ENCODE results near the gene CHPF2. TPM values are rescaled to one million over a fixed set of nuclear protein-coding genes. Genes with fewer than 3 reads are reported as not detected.

The CHPF2 gene
- total RNA-seq, 4 donors from 2014 or later = 34.5 to 58.5 (median 40.2) TPM

DNA sequence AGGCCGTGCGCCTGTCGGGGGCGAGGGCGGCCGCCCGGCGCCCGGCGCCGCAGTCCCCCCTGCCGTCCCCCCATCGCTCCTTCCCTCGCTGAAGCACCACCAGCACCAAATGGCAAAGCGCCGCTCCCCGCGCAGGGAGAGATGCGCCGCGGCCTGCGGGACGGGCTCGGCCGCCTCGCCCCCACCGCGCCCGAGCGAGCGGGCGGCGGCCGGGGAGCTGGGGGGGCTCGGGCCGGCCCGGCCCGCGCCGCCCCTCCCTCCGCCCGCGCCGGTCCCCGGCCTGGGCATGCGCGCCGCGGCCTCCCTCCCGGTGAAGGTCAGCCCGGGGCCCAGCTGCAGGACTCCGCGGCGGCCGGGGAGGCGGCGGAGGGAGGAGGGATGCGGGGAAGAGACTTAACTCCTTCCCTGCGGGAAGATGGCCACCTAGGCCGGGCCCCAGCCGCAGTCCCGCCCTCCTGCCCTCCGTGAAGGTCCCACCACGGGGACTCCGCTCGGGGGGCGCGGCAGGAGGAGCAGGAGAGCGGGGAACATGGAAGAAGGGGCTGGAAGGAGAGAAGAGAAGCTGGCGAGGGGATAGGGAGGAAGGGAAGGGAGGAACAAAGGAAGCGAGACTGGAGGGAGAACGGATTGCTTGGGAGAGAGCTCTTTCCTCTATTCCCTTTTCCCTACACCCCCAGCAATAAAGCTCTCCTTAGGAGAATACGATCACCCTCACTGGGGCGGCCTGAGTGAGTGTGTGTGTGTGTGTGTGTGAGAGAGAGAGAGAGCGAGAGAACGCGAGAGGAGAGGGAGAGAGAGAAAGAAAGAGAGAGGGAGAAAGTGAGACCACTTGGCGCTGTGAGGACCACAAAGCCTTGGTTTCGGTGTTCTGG, 19.6 kb downstream of the CHPF2 start:
- no peaks in the 10 kb centered on the region for H3K9me3 ChIP-seq
- DNase-seq (ENCODE audit: low spot score in 2 of 2) = peak; percentile 45 to 50
- no peaks in the 10 kb centered on the region for H3K36me3 ChIP-seq
- TF ChIP-seq POLR2A (IDR thresholded peaks at IDR 0.05) (peak in 1 of 2 donors; percentile 6), EP300 (IDR thresholded peaks at IDR 0.05) (peak in 1 of 2 donors; percentile 68)
- TF ChIP-seq, protein P1, sequence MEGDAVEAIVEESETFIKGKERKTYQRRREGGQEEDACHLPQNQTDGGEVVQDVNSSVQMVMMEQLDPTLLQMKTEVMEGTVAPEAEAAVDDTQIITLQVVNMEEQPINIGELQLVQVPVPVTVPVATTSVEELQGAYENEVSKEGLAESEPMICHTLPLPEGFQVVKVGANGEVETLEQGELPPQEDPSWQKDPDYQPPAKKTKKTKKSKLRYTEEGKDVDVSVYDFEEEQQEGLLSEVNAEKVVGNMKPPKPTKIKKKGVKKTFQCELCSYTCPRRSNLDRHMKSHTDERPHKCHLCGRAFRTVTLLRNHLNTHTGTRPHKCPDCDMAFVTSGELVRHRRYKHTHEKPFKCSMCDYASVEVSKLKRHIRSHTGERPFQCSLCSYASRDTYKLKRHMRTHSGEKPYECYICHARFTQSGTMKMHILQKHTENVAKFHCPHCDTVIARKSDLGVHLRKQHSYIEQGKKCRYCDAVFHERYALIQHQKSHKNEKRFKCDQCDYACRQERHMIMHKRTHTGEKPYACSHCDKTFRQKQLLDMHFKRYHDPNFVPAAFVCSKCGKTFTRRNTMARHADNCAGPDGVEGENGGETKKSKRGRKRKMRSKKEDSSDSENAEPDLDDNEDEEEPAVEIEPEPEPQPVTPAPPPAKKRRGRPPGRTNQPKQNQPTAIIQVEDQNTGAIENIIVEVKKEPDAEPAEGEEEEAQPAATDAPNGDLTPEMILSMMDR (IDR thresholded peaks at IDR 0.05) = no peak
- H3K4me3 ChIP-seq = peak overlapping the region; percentile 52 to 90 (median 71)
- H3K27me3 ChIP-seq = no peaks in the 10 kb centered on the region
- H3K27ac ChIP-seq = peak overlapping the region; percentile 85 to 99 (median 93)
- 2% methylated on average over 20 to 51 of the region's 79 CpGs for WGBS, 2 donors
- H3K4me1 ChIP-seq = peaks cover 0 to 55% (median 29%) of the 10 kb centered on the region in 4 donors

DNA sequence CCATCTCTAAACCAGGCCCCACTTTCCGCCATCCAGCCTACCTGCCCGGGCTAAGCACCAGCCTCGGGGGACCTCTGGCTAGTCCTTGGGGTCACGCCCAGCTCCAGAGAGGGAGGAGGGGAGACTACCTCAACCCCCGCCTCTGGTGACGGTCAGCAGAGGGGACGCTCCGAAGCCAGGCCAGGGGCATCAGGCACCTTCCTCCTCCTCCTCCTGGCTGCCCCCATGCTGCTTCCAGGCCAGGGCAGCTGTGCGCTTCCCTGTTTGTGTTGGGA, 20.2 kb downstream of the CHPF2 start:
- 10 to 14% methylated on average over 9 of the region's 9 CpGs for WGBS, 2 donors
- peak overlapping the region; percentile 84 to 99 (median 93) for H3K27ac ChIP-seq
- no peaks in the 10 kb centered on the region for H3K27me3 ChIP-seq
- peaks cover 0 to 49% (median 24%) of the 10 kb centered on the region in 4 donors for H3K4me1 ChIP-seq
- H3K4me3 ChIP-seq = peak overlapping the region; percentile 52 to 90 (median 71)
- DNase-seq (ENCODE audit: low spot score in 2 of 2) = no peak
- TF ChIP-seq EP300 (IDR thresholded peaks at IDR 0.05) = no peak
- TF ChIP-seq POLR2A (IDR thresholded peaks at IDR 0.05) = no peak
- TF ChIP-seq, protein P1 (IDR thresholded peaks at IDR 0.05) = no peak
- no peaks in the 10 kb centered on the region for H3K9me3 ChIP-seq
- no peaks in the 10 kb centered on the region for H3K36me3 ChIP-seq

DNA sequence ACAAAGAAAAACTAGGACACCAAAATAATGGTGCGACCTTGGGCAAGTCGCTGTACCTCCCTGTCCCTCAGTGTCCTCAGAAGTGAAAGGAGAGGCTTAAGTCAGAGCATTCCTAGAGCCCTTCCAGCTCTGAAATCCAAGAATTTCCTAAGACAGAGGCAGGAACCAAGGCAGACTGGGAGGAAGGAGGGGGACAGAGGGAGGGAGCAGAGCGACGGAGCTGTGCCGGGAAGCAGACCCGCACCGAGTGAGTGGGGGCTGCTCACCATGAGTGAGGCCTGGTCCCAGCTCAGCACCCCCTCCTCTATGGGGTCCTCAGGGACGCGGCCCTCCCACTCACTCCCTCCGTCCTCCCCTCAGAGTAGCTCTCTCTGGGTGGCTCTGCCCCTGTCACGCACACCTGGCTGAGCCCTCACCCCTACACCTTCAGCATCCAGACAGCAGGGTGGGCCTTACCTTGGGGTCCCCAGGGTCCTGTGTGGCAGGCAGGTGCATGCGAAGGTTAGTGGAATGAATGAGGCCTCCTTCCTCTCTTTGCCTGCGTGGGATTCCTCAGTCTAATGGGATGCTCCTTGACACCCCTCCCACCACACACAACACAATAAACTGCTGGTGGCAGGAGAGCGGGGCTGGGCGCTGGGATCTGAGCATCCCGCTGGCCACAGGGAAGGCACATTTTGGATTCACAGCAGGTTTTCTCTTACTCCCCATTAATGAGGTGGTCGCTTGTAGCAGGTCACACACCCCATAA, 20.9 kb downstream of the CHPF2 start:
- H3K27me3 ChIP-seq = no peaks in the 10 kb centered on the region
- peak overlapping the region in 3 of 4 donors; percentile 84 to 99 (median 96) for H3K27ac ChIP-seq
- no peaks in the 10 kb centered on the region for H3K9me3 ChIP-seq
- WGBS, 2 donors = 50 to 59% methylated on average over 17 of the region's 17 CpGs
- H3K4me3 ChIP-seq = no peak overlapping the region
- no peaks in the 10 kb centered on the region for H3K36me3 ChIP-seq
- no peak for DNase-seq (ENCODE audit: low spot score in 2 of 2)
- TF ChIP-seq EP300 (IDR thresholded peaks at IDR 0.05) (no peak), POLR2A (IDR thresholded peaks at IDR 0.05) (no peak)
- TF ChIP-seq, protein P1 (IDR thresholded peaks at IDR 0.05) = no peak
- peaks cover 0 to 43% (median 23%) of the 10 kb centered on the region in 4 donors for H3K4me1 ChIP-seq

DNA sequence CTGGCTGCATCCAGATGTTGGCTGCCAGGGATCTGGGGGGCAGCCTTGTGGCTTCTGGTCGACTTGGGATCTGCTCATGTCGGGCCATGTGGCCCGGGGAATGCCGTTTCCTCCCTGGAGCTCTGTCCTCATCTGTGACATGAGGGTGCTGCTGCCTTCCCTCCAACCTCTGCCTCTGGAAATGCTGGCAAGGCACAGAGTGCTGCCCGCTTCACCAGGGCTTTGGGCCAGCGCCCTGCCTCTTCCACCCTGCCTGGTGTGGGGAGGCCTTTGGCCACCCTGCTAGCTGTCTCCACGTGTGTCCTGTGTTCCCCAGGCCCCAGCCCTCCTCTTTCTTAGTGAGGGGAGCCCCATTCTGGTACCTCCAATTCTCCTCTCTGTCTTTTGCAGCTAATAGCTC, 22.0 kb downstream of the CHPF2 start:
- Histone ChIP-seq H3K4me1 (peaks cover 0 to 37% (median 23%) of the 10 kb centered on the region in 4 donors), H3K9me3 (no peaks in the 10 kb centered on the region), H3K36me3 (no peaks in the 10 kb centered on the region), H3K27ac (no peak overlapping the region), H3K4me3 (no peak overlapping the region), H3K27me3 (no peaks in the 10 kb centered on the region)
- WGBS, 2 donors = 50 to 52% methylated on average over 4 to 6 of the region's 7 CpGs
- no peak for DNase-seq (ENCODE audit: low spot score in 2 of 2)
- no peak for TF ChIP-seq POLR2A (IDR thresholded peaks at IDR 0.05)
- TF ChIP-seq, protein P1 (IDR thresholded peaks at IDR 0.05) = no peak
- no peak for TF ChIP-seq EP300 (IDR thresholded peaks at IDR 0.05)

DNA sequence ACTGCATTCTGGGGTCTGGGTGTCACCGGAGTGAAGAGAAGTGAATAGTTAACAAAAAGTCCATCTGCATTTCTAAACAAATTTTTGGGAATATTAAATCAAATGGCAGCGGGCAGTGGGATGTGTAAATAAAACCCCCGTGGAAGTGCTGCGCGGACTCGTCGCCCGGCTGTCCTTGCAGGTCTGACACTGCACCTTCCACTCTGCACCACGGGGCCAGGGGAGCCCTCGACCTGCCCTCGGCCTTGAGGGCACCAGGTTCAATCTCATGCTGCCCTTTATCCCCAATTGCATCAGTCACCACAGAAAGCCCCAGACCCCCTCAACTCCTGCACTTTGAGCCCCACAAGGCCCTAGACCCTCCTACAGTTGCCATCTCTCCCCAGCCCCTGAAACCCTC, 22.6 kb downstream of the CHPF2 start:
- no peaks in the 10 kb centered on the region for H3K9me3 ChIP-seq
- H3K4me1 ChIP-seq = peaks cover 0 to 31% (median 18%) of the 10 kb centered on the region in 4 donors
- H3K4me3 ChIP-seq = no peak overlapping the region
- no peak for TF ChIP-seq POLR2A (IDR thresholded peaks at IDR 0.05)
- TF ChIP-seq, protein P1 (IDR thresholded peaks at IDR 0.05) = no peak
- TF ChIP-seq EP300 (IDR thresholded peaks at IDR 0.05) = no peak
- no peaks in the 10 kb centered on the region for H3K36me3 ChIP-seq
- no peak overlapping the region for H3K27ac ChIP-seq
- WGBS, 2 donors = 83 to 87% methylated on average over 11 of the region's 11 CpGs
- H3K27me3 ChIP-seq = no peaks in the 10 kb centered on the region
- DNase-seq (ENCODE audit: low spot score in 2 of 2) = no peak

All from tibial nerve (tissue), 4 donors.